WERI-Rb-1 (cell line): ENCODE results near the gene INPPL1.

Experiments
- DNase-seq: peaks from one replicate; pipeline ENCODE4 v3.0.0-alpha.2; 2020
- H3K27ac ChIP-seq: fragments of 250-450 bp; sonication (Bioruptor Pico); 2 replicates; pipeline ENCODE4 v1.5.1; 2020; ENCODE audit warnings: mild to moderate bottlenecking, moderate library complexity
- H3K27me3 ChIP-seq: fragments of 250-450 bp; sonication (Bioruptor Pico); 2 replicates; pipeline ENCODE4 v1.5.1; 2021; ENCODE audit warnings: mild to moderate bottlenecking, low read depth, moderate library complexity; ENCODE audit not compliant: insufficient read depth, severe bottlenecking
- H3K36me3 ChIP-seq: fragments of 250-450 bp; sonication (Bioruptor Pico); 2 replicates; pipeline ENCODE4 v1.5.1; 2020; ENCODE audit warnings: mild to moderate bottlenecking, moderate library complexity
- H3K4me3 ChIP-seq: 2 replicates; pipeline ENCODE4 v1.5.1; 2011; ENCODE audit warnings: low read depth, mild to moderate bottlenecking, control low read depth, low read length
- H3K9me3 ChIP-seq: fragments of 250-450 bp; sonication (Bioruptor Pico); 2 replicates; pipeline ENCODE4 v1.5.1; 2021; ENCODE audit warnings: mild to moderate bottlenecking, moderate library complexity; ENCODE audit not compliant: severe bottlenecking
- CTCF ChIP-seq: IDR thresholded peaks from 2 replicates; pipeline ENCODE4 v1.5.1; 2011; ENCODE audit warnings: low read depth, mild to moderate bottlenecking, control low read depth, inconsistent platforms, low read length

Gene INPPL1

DNA sequence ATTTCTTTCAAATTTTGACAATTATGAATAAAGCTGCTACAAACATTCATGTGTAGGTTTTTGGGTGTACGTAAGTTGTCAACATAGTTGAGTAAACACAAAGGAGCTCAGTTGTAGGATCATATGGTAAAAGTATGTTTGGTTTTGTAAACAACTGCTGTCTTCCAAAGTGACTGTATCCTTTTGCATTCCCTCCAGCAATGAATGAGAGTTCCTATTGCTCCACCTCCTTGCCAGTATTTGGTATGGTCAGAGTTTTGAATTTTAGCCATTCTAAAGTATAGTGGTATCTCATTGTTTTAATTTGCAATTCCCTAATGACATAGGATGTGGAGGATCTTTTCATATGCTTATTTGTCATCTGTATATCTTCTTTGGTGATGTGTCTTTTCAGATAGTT, 47.4 kb downstream of the INPPL1 start:
- no peak for TF ChIP-seq CTCF
- Histone ChIP-seq H3K9me3 (no peaks in the 10 kb centered on the region), H3K36me3 (no peaks in the 10 kb centered on the region), H3K4me3 (no peak overlapping the region), H3K27me3 (no peaks in the 10 kb centered on the region), H3K27ac (no peak overlapping the region)
- DNase-seq: no peak

DNA sequence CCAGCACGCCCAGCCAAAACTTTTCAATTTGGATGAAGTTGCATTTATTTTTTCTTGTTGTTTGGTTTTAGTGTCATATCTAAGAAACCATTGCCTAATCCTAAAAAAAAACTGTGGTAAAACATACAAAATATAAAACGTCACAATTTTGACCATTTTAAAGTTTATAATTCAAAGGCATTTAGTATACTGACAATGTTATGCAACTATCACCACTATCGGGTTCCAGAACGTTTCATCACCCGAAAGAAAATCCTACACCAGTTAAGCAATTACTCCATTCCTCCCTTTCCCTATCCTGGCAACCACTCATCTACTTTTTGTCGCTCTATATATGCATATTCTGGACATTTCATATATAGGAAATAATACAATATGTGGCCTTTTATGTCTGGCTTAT, 49.9 kb downstream of the INPPL1 start:
- no peak for TF ChIP-seq CTCF
- H3K27me3 ChIP-seq: no peaks in the 10 kb centered on the region

GRCh38 chr11:72278905-72279304, 54.3 kb downstream of the INPPL1 start:
- no peaks in the 10 kb centered on the region for H3K36me3 ChIP-seq
- H3K27me3 ChIP-seq: no peaks in the 10 kb centered on the region
- DNase-seq: no peak
- no peaks in the 10 kb centered on the region for H3K9me3 ChIP-seq
- no peak for TF ChIP-seq CTCF
- no peak overlapping the region for H3K27ac ChIP-seq
- H3K4me3 ChIP-seq: no peak overlapping the region

More for the DNA sequence above, 49.9 kb downstream of the INPPL1 start:
- Histone ChIP-seq H3K27ac (no peak overlapping the region), H3K36me3 (no peaks in the 10 kb centered on the region), H3K4me3 (no peak overlapping the region), H3K9me3 (no peaks in the 10 kb centered on the region)
- DNase-seq: no peak

- Histone ChIP-seq H3K27me3 (no peaks in the 10 kb centered on the region), H3K36me3 (no peaks in the 10 kb centered on the region), H3K27ac (no peak overlapping the region), H3K9me3 (no peaks in the 10 kb centered on the region), H3K4me3 (no peak overlapping the region)
- DNase-seq: no peak
- TF ChIP-seq CTCF: no peak
Observed at GRCh38 chr11:72280037-72280436, 55.5 kb downstream of the INPPL1 start.

GRCh38 chr11:72280726-72281315, 56.3 kb downstream of the INPPL1 start:
- no peak for TF ChIP-seq CTCF
- no peak for DNase-seq
- H3K9me3 ChIP-seq: no peaks in the 10 kb centered on the region

DNA sequence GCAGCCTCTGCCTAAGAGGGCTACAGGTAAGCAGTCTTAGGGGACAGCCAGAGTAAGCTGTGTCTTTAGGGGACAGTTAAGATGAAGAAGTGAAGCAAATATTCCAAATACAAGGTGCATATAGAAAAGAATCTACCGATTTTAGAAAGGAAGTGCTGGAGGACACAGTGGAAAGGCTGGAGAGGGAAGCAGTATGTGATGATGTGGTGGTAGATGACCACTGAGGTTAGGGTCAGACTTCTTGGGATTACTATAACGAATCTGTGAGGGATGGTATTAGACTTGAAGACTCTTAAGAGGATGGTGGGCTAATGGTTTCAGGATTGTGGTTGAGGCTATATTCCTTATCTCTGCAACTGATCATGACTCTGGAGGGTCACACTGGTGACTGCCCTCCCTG, 59.4 kb downstream of the INPPL1 start:
- Histone ChIP-seq H3K9me3 (no peaks in the 10 kb centered on the region), H3K27me3 (no peaks in the 10 kb centered on the region), H3K4me3 (no peak overlapping the region), H3K27ac (no peak overlapping the region), H3K36me3 (no peaks in the 10 kb centered on the region)
- DNase-seq: no peak
- TF ChIP-seq CTCF: no peak

More at GRCh38 chr11:72280726-72281315, 56.3 kb downstream of the INPPL1 start:
- Histone ChIP-seq H3K27ac (no peak overlapping the region), H3K36me3 (no peaks in the 10 kb centered on the region), H3K4me3 (no peak overlapping the region), H3K27me3 (no peaks in the 10 kb centered on the region)
